Activated T-cell treated with anti-CD3 and anti-CD28 coated beads for 1 hour (primary cell): ENCODE measurements around the gene CFDP1.

Source experiments
- DNase-seq: peaks from one replicate; pipeline ENCODE4 v3.0.0-alpha.2; 2020; ENCODE audit warnings: low read depth

Gene CFDP1

GRCh38 chr16:75250089-75250808 is 183.1 kb downstream of the CFDP1 start:
- no peak for DNase-seq

DNA sequence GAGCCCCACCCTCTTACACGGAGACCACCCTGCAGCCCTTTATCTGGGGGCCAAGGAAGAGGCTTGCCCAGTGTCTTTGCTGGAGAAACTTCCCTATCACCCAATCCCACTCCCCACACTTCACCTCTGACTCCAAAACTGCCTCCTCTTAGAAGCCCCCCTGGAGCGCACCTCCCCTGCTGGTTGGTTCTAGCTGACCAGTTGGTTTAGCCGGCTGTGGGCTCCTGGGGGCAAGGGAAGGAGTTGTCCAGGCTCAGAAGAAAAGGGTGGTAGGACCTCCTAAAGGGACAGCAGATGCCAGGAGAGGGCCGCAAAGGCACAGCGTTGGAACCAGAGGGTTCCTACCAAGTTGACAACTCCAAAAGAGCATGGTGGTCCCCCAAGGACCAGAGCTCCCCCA is 183.9 kb downstream of the CFDP1 start:
- no peak for DNase-seq

DNA sequence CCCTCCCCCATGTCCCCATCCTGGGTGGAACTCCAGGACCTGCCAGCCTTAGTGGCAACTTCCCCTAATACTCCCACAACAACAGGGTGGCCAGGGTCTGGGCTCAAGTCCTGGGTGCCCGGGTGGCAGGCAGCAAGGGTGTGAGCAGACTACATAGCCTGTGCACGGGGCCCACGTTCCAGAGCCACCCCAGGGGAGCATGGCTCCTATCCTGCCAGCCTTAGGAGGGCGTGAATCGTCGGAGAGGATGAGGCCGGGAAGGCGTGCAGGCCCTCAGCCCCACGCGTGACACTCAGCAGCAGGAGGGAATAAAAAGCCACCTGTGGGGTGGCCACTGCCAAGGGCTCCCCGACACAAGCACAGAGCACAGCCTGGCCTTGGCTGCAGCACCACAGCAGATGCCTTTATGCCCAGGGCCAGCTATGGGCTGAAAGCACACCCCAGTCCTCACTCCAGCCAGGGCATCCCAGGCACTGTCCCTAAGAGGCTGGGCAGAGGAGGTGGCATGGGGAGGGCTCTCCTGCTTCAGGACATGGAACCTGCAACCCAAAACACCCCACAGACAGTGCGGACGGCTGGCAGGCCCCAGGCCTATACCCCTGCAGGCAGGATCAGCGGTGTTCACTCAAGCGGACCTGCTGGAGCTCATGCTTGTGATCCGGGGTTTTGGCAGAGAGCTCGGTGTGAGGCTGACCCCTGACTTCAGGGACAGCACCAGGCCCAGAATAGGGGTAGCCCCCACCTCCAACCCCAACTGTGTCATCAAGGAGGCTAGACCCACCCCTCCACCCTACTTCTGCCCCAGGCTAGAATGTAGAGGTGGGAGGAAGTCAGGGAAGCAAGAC is 184.5 kb downstream of the CFDP1 start:
- no peak for DNase-seq

GRCh38 chr16:75248142-75248535 is 185.2 kb downstream of the CFDP1 start:
- no peak for DNase-seq

DNA sequence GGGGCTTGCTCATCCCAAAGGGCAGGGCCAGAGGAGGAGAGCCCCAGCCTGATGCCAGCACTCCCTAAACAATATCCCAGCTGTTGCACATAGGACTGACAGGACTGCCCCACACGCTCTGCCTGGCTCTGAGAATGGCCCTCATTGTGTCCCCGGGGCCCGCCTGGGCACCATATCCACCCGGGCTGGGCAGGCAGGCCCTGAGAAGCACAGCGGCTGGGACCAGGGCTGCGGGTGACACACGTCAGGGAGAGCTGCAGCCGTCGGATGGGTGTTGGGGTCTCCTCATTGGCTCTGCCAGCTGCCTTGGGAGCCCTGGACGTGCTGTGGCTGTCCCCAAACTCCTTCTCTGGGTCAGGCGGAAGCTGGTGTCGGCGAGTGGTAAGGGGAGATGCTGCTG is 186.1 kb downstream of the CFDP1 start:
- no peak for DNase-seq

- DNase-seq, result no peak
These were observed 186.6 kb downstream of the CFDP1 start for GRCh38 chr16:75246504-75247205.

DNA sequence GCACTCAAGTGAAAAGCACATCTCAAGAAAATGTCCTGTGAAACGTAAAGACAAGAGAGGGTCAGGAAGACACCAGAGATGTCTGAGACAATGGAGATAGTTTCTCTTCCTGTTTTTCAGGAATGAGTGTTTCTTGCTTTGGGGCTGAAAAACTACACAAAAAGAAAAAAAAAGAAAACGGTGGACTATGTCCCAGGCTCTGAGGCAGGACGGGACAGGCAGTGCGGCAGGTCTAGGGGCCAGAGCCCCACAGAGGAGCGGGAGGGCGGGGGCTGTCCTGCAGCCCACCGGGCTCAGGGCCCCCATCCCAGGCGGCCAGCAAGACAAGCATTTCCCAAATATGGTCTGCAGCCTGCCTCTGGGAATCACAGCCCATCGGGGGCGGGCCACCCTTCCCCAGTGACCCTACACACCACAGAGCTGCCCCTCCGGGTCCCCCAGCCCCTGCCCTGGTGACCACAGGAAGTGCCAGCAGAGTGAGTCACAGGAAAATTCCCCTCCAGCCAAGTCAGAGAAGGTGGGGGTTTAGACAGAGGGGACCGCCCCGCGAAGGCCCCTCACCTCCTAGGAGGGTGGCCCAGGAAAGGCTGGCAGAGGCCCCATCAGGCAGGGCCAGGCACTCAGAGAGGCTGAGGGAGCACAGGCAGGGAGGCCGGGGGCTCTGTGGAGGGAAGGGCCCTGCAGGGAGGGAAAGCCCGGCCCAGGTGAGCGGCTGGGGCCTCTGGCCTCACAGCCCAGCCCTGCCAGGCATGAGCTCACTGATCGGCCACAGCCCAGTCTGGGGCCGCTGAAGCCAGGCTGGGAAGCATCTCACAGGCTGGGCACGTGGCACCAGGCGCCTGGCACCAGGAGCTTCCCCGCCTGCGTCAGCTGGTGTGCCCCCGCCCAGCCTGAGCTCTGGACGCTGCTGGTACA is 188.2 kb downstream of the CFDP1 start:
- no peak for DNase-seq

DNA sequence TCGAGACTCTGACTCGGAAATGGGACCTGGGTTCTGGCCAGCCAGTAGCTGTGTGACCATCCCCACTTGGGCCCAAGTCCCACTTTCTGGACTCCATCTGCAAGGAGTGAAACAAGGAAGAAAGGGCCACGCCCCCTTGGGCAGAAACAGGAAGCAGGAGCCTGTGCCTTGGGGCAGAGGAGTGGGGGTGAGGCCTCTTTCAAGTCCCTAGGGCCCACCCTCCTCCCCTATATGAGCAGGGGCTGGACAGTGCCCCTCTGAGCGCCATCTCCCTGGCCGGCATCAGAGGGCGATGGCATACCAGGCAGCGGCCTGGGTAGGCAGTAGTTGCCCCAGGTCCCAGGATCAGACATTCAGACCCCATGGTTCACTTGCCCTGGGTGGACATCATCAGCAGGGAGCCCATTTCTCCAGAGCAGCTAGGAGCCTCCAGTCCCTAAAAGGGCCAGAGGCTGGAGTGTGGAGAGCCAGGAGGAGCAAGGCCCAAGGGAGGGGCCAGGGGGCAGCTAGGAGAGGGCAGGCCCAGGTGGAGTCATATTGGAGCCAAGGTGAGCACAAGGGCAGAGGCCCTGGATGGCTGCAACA is 189.0 kb downstream of the CFDP1 start:
- DNase-seq, result no peak
